PC-9 (cell line): Measurements from ENCODE around the gene POLD4. TPM values are rescaled to one million over a fixed set of nuclear protein-coding genes. Genes with fewer than 3 reads are reported as not detected.

Experiments used
- BruUV-seq: library from RNA; stranded (reverse); fragments of 400-500 nt; replicated peaks from 2 replicates; lab custom pipeline; 2021; lab: Mats Ljungman, UMichigan
- CTCF ChIA-PET: fragments of 300-600 bp; sonication (Branson Sonifier 250); formaldehyde crosslinking; loops from one replicate; lab custom pipeline; 2022; ENCODE audit warnings: antibody characterized with exemption; lab: Charles Lee
- POLR2A ChIA-PET: fragments of 300-600 bp; sonication (Branson Sonifier 250); formaldehyde crosslinking; loops from one replicate; lab custom pipeline; 2022; ENCODE audit warnings: antibody characterized with exemption; ENCODE audit not compliant: unreplicated experiment; lab: Charles Lee
- DNase-seq, 2 experiments: peaks; one replicate each; pipeline versions ENCODE4 v3.0.0 to v3.0.0-alpha.2; 2015 to 2022; ENCODE audit warnings: mixed read lengths in 1 of 2
- H2AFZ ChIP-seq: fragments of 200-600 bp; sonication (generic); 2 replicates; pipeline ENCODE4 v1.8.1; 2017; ENCODE audit warnings: antibody characterized with exemption
- H3F3A ChIP-seq: fragments of 200-600 bp; sonication (generic); 2 replicates; pipeline ENCODE4 v1.8.1; 2017; ENCODE audit warnings: antibody characterized with exemption, mild to moderate bottlenecking, low read depth; ENCODE audit not compliant: insufficient read depth
- H3K27ac ChIP-seq: fragments of 200-600 bp; sonication (generic); 2 replicates; pipeline ENCODE4 v1.6.1; 2016; ENCODE audit warnings: mixed run types
- H3K27me3 ChIP-seq: fragments of 200-600 bp; sonication (generic); 2 replicates; pipeline ENCODE4 v1.6.1; 2016; ENCODE audit warnings: low read depth, mixed run types; ENCODE audit not compliant: insufficient read depth
- H3K36me3 ChIP-seq: fragments of 200-600 bp; sonication (generic); 2 replicates; pipeline ENCODE4 v1.6.1; 2016; ENCODE audit warnings: low read depth, mixed run types
- H3K4me1 ChIP-seq: fragments of 200-600 bp; sonication (generic); replicated peaks from 2 replicates; pipeline ENCODE4 v1.6.1; 2016; ENCODE audit warnings: mixed run types; ENCODE audit not compliant: insufficient read depth
- H3K4me2 ChIP-seq: fragments of 200-600 bp; sonication (generic); 2 replicates; pipeline ENCODE4 v1.6.1; 2017; ENCODE audit warnings: mixed run types
- H3K4me3 ChIP-seq: fragments of 200-600 bp; sonication (generic); 2 replicates; pipeline ENCODE4 v1.6.1; 2016; ENCODE audit warnings: mixed run types
- H3K79me2 ChIP-seq: fragments of 200-600 bp; sonication (generic); 2 replicates; pipeline ENCODE4 v1.6.1; 2017; ENCODE audit warnings: low read depth, mixed run types
- H3K9me2 ChIP-seq: fragments of 200-600 bp; sonication (generic); 2 replicates; pipeline ENCODE4 v1.8.1; 2017; ENCODE audit warnings: mild to moderate bottlenecking; ENCODE audit not compliant: insufficient read depth
- H3K9me3 ChIP-seq: fragments of 200-600 bp; sonication (generic); 2 replicates; pipeline ENCODE4 v1.8.1; 2016; ENCODE audit warnings: low read depth; ENCODE audit not compliant: insufficient read depth
- H4K20me1 ChIP-seq: fragments of 200-600 bp; sonication (generic); 2 replicates; pipeline ENCODE4 v1.8.1; 2017; ENCODE audit not compliant: insufficient read depth
- EZH2 ChIP-seq: fragments of 200-600 bp; sonication (generic); IDR thresholded peaks from 2 replicates; pipeline ENCODE4 v1.8.0; 2017; ENCODE audit warnings: antibody characterized with exemption, low read depth
- intact Hi-C: fragments of 100-400 bp; cut with micrococcal nuclease; formaldehyde crosslinking; loops from one replicate; pipeline ENCODE4 v1.10.0; 2022; ENCODE audit not compliant: unreplicated experiment
- total RNA-seq: library from RNA; stranded (reverse); gene quantifications from 2 replicates; pipeline ENCODE4 v1.2.3, GENCODE V29; 2021
- TF ChIP-seq, protein P1 (sequence below): fragments of 200-600 bp; sonication (generic); conservative IDR thresholded peaks from 2 replicates; pipeline ENCODE4 v1.6.1; 2017; ENCODE audit warnings: mixed run types, antibody characterized with exemption, mild to moderate bottlenecking, moderate library complexity

Gene POLD4
- total RNA-seq, 1 experiment from 2014 or later: 67.1 TPM

GRCh38 chr11:67345920-67346819, 7.2 kb downstream of the POLD4 start:
- Histone ChIP-seq H3K79me2 (peaks cover 21% of the 10 kb centered on the region), H3F3A (peaks cover 41% of the 10 kb centered on the region), H2AFZ (no peak overlapping the region), H3K9me2 (no peaks in the 10 kb centered on the region), H3K36me3 (no peaks in the 10 kb centered on the region), H3K27me3 (no peaks in the 10 kb centered on the region), H3K27ac (peak overlapping the region; percentile 82), H3K4me3 (peak overlapping the region; percentile 11; the same call in 1 of the 2 replicates), H3K4me1 (peaks cover 48% of the 10 kb centered on the region), H3K4me2 (peak overlapping the region; percentile 63), H4K20me1 (no peaks in the 10 kb centered on the region), H3K9me3 (no peaks in the 10 kb centered on the region)
- TF ChIP-seq, protein P1, sequence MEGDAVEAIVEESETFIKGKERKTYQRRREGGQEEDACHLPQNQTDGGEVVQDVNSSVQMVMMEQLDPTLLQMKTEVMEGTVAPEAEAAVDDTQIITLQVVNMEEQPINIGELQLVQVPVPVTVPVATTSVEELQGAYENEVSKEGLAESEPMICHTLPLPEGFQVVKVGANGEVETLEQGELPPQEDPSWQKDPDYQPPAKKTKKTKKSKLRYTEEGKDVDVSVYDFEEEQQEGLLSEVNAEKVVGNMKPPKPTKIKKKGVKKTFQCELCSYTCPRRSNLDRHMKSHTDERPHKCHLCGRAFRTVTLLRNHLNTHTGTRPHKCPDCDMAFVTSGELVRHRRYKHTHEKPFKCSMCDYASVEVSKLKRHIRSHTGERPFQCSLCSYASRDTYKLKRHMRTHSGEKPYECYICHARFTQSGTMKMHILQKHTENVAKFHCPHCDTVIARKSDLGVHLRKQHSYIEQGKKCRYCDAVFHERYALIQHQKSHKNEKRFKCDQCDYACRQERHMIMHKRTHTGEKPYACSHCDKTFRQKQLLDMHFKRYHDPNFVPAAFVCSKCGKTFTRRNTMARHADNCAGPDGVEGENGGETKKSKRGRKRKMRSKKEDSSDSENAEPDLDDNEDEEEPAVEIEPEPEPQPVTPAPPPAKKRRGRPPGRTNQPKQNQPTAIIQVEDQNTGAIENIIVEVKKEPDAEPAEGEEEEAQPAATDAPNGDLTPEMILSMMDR: peak; percentile 96
- no peak for TF ChIP-seq EZH2
- CTCF ChIA-PET: interaction anchor here (0.5 to 2.9 kb wide), 20 partner anchors 9 to 343 kb away, joined by 3 to 21 read pairs (median 4); partner anchors contain the start of genes CLCF1, PITPNM1, PPP1CA and RAD9A
- POLR2A ChIA-PET: interaction anchor here (0.5 to 1.5 kb wide), 14 partner anchors 9 to 613 kb away, joined by 3 to 8 read pairs (median 5); partner anchors contain the start of genes PITPNM1 and PPP1CA
- intact Hi-C loops: loop anchor here (1.0 to 2.0 kb wide), 2 partner anchors 33 to 160 kb away; no protein-coding TSS in a partner anchor
- no TSS peak for BruUV-seq
- peak; percentile 76 to 100 for DNase-seq

DNA sequence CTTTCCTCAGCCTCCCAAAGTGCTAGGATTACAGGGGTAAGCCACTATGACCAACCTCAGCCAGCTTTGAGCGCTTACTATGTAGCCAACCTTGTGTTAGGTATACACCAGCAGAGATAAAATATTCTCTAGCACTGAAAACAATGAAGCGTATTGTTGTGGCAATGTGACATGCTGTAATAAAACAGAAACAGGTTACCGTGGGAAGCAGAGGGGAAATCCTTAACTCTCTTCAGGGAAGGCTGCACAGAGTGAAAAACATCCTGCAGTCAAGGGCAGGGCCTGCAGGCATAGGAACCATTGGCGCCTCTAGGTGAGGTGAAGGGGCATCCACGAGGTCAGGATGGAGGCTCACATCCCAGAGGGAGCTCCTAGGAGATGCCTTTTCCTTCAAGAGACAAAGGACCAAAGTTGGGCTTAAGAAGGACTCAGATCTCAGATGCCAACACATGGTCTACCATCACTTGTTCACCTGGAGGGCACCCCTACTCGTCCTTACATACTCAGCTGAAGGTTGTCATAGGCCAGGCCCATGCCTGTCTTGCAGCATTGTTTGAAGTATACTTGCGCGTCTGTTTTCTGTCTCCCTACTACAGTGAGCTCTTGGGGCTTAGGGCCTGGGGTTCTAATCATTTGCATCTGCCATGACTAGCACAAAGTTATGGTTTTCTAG, 8.0 kb downstream of the POLD4 start:
- CTCF ChIA-PET: interaction anchor here (0.6 to 2.9 kb wide), 17 partner anchors 9 to 292 kb away, joined by 3 to 21 read pairs (median 3); partner anchors contain the start of genes CLCF1, PITPNM1, PPP1CA and RAD9A
- peak overlapping the region; percentile 82 for H3K27ac ChIP-seq
- intact Hi-C loops: no loop called here

More for the DNA sequence above, 8.0 kb downstream of the POLD4 start:
- Histone ChIP-seq H3K27me3 (no peaks in the 10 kb centered on the region), H3K79me2 (peaks cover 21% of the 10 kb centered on the region), H3K4me3 (no peak overlapping the region), H3F3A (peaks cover 41% of the 10 kb centered on the region), H3K9me2 (no peaks in the 10 kb centered on the region), H3K36me3 (no peaks in the 10 kb centered on the region), H3K4me2 (peak overlapping the region; percentile 52), H3K4me1 (peaks cover 42% of the 10 kb centered on the region), H2AFZ (no peak overlapping the region), H4K20me1 (no peaks in the 10 kb centered on the region), H3K9me3 (no peaks in the 10 kb centered on the region)
- TF ChIP-seq, protein P1: no peak
- no peak for TF ChIP-seq EZH2
- peak in 1 of 2 experiments; percentile 55 for DNase-seq
- POLR2A ChIA-PET: interaction anchor here (0.6 to 1.5 kb wide), 12 partner anchors 10 to 453 kb away, joined by 3 to 8 read pairs (median 5); partner anchors contain the start of genes PITPNM1 and PPP1CA
- no TSS peak for BruUV-seq
